ENCODE measurements around the gene SREK1IP1.

DNA sequence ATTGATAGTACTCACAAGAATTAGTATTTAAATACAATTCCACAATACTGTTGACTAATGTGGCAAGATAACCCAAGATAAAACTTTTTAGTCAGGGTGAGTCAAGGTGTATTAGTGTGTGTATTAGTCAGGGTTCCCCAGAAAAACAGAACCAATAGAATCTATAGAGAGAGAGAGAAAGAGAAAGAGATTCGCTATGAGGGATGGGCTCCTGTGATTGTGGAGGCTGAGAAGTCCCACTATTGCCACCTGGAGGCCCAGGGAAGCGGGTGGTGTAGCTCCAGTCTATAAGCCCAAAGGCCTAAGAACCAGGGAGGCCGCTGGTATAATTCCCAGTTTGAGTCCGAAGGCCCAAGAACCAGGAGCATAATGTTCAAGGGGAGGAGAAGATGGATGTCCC lies 88.2 kb downstream of the SREK1IP1 start:
- TF ChIP-seq, protein P1, sequence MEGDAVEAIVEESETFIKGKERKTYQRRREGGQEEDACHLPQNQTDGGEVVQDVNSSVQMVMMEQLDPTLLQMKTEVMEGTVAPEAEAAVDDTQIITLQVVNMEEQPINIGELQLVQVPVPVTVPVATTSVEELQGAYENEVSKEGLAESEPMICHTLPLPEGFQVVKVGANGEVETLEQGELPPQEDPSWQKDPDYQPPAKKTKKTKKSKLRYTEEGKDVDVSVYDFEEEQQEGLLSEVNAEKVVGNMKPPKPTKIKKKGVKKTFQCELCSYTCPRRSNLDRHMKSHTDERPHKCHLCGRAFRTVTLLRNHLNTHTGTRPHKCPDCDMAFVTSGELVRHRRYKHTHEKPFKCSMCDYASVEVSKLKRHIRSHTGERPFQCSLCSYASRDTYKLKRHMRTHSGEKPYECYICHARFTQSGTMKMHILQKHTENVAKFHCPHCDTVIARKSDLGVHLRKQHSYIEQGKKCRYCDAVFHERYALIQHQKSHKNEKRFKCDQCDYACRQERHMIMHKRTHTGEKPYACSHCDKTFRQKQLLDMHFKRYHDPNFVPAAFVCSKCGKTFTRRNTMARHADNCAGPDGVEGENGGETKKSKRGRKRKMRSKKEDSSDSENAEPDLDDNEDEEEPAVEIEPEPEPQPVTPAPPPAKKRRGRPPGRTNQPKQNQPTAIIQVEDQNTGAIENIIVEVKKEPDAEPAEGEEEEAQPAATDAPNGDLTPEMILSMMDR (IDR thresholded peaks at IDR 0.05) = no peak
- no peak for TF ChIP-seq POLR2A (IDR thresholded peaks at IDR 0.05)
